ENCODE data around the gene LRRC8C.

DNA sequence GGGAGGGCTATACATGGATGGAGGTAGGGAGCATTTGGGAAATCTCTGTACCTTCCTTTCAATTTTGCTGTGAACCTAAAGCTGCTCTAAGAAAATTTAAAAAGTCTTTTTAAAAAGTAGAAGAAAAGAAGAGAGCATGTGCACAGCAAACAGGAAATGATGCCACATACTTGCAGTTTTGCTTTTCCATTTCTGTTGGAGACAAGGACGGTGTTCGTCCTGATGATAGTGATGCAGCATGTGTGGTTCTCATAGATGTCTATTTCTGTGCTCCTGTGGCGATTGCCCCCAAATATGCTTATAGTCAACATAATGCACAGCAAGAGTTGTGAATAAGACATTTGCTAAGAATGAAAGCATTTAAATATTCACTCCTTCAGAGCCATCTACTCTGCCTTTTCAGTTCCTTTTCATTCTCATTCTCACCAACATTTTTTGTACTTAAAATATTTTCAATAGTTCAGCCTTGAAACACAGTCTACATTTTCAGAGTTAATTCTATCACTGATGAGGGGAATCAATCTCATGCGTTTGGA, 66.6 kb downstream of the LRRC8C start:
- TF ChIP-seq, protein P1, sequence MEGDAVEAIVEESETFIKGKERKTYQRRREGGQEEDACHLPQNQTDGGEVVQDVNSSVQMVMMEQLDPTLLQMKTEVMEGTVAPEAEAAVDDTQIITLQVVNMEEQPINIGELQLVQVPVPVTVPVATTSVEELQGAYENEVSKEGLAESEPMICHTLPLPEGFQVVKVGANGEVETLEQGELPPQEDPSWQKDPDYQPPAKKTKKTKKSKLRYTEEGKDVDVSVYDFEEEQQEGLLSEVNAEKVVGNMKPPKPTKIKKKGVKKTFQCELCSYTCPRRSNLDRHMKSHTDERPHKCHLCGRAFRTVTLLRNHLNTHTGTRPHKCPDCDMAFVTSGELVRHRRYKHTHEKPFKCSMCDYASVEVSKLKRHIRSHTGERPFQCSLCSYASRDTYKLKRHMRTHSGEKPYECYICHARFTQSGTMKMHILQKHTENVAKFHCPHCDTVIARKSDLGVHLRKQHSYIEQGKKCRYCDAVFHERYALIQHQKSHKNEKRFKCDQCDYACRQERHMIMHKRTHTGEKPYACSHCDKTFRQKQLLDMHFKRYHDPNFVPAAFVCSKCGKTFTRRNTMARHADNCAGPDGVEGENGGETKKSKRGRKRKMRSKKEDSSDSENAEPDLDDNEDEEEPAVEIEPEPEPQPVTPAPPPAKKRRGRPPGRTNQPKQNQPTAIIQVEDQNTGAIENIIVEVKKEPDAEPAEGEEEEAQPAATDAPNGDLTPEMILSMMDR (IDR thresholded peaks at IDR 0.05 in 8 of 11, conservative IDR thresholded peaks at IDR 0.05 in 3 of 11): no peak
- TF ChIP-seq POLR2AphosphoS5 (IDR thresholded peaks at IDR 0.05): no peak

Data from spleen (tissue), 7 donors.